HL-60 (cell line): ENCODE results near the gene ARL13B.

Source experiments
- CTCF ChIP-seq: IDR thresholded peaks from one replicate; pipeline ENCODE4 v1.5.1; 2011; ENCODE audit warnings: low read length, control low read depth, inconsistent platforms; ENCODE audit not compliant: insufficient read depth
- POLR2AphosphoS5 ChIP-seq: IDR thresholded peaks from 2 replicates; pipeline ENCODE4 v1.6.1; 2012; ENCODE audit warnings: low read depth

DNA sequence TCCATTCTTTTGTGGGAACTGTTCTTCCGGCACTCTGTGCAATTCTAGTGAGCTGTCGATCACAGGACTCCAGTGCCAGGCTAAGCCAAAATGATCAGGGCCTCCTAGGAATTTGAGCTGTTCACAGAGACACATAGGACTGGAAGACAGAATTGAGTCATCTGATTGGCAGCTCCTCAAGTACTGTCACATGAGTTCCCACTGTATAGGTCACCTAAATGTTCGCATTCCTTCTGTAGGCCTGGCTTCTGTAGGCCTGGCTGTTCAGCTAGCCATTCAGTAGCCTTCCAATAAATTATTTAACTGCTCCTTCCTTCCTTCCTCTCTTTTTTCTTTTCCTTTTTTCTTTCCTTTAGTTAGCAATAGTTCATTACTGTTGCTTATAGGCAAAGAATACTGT, 10.5 kb upstream of the ARL13B start:
- TF ChIP-seq CTCF (no peak), POLR2AphosphoS5 (no peak)
